Measurements from ENCODE around the gene GALNT18.

Gene GALNT18

GRCh38 chr11:11231763-11232162 lies 390.0 kb downstream of the GALNT18 start:
- ATAC-seq, result no peak

DNA sequence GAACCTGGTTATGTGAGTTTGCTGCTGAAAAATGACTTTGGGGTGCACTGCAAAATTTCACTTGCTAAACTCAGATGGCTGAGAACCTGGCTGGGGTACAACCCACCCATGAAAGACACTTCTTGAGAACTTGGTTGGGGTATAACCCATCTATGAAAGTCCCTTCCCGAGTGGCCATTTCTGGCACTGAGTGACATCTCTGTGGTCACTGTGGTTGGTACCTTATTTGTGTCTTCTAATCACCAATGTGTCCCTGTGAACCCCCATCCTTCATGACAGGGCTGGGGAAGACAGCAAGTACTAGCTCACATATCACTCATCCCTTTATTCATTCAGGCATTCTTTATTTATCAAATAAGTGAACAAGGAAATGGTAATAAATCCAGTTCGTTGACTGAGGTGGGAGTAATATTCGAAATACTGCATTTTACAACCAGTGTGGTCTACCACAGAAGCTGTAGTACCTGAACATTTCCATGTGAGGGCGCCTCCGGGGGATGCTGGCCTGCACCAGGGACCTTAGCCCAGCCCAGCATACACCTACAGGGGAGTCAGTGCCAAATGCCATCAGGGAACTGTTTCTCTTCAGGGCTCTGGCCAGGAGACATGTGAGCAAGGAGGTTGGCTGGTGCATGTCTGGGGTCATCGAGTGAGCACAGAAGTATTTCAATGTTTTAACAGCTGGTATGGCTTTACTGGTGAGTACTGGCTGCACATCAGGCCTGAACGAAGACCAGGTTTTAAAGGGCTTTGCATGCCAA lies 390.8 kb downstream of the GALNT18 start:
- TF ChIP-seq RARB (CRISPR knock-in tag; IDR thresholded peaks at IDR 0.05), result no peak
- TF ChIP-seq ZNF565 (CRISPR knock-in tag; conservative IDR thresholded peaks at IDR 0.05; ENCODE audit: low read depth), result no peak
- no peak for TF ChIP-seq SNAI2 (CRISPR knock-in tag; IDR thresholded peaks at IDR 0.05)
- ATAC-seq, result peak; percentile 60; the same call in 2 of the 3 replicates

More at GRCh38 chr11:11231763-11232162, 390.0 kb downstream of the GALNT18 start:
- TF ChIP-seq ZC3H10 (CRISPR knock-in tag; IDR thresholded peaks at IDR 0.05) (no peak), ESRRG (CRISPR knock-in tag; IDR thresholded peaks at IDR 0.05) (no peak), ISL1 (CRISPR knock-in tag; IDR thresholded peaks at IDR 0.05) (no peak), ARNTL (CRISPR knock-in tag; IDR thresholded peaks at IDR 0.05; ENCODE audit: borderline replicate concordance, low read depth) (no peak), BACH2 (CRISPR knock-in tag; IDR thresholded peaks at IDR 0.05; ENCODE audit: borderline replicate concordance) (no peak), RARB (CRISPR knock-in tag; IDR thresholded peaks at IDR 0.05) (no peak)
- TF ChIP-seq, protein P1, sequence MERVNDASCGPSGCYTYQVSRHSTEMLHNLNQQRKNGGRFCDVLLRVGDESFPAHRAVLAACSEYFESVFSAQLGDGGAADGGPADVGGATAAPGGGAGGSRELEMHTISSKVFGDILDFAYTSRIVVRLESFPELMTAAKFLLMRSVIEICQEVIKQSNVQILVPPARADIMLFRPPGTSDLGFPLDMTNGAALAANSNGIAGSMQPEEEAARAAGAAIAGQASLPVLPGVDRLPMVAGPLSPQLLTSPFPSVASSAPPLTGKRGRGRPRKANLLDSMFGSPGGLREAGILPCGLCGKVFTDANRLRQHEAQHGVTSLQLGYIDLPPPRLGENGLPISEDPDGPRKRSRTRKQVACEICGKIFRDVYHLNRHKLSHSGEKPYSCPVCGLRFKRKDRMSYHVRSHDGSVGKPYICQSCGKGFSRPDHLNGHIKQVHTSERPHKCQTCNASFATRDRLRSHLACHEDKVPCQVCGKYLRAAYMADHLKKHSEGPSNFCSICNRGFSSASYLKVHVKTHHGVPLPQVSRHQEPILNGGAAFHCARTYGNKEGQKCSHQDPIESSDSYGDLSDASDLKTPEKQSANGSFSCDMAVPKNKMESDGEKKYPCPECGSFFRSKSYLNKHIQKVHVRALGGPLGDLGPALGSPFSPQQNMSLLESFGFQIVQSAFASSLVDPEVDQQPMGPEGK (CRISPR knock-in tag; IDR thresholded peaks at IDR 0.05; ENCODE audit: borderline replicate concordance), result no peak

DNA sequence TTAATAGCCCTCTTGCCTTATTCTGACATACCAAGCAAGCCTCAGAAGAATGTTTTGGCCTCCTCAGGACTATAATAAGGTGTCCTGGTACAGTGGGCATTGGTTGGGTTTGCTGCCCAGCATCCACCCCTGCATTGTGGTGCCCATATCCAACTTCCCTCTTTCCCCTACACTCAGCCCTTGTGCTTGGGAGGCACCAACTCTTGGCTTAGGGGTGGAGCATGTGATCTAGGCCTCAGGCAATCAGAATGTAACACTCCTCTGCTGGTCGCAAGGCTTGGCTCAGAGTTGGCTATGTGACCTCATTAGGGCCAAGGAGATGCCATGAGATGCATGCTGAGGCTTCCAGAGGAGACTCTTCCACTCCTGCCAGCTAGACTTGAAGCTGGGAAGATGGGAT lies 391.7 kb downstream of the GALNT18 start:
- TF ChIP-seq ARNTL (CRISPR knock-in tag; IDR thresholded peaks at IDR 0.05; ENCODE audit: borderline replicate concordance, low read depth), result no peak
- TF ChIP-seq ZNF8 (CRISPR knock-in tag; IDR thresholded peaks at IDR 0.05), result no peak
- TF ChIP-seq ZNF70 (CRISPR knock-in tag; IDR thresholded peaks at IDR 0.05), result no peak
- no peak for TF ChIP-seq CSRNP3 (CRISPR knock-in tag; IDR thresholded peaks at IDR 0.05)
- no peak for ATAC-seq

- no peak for ATAC-seq
- TF ChIP-seq OSR1 (CRISPR knock-in tag; IDR thresholded peaks at IDR 0.05), result no peak
- TF ChIP-seq TCF4 (CRISPR knock-in tag; IDR thresholded peaks at IDR 0.05; ENCODE audit: borderline replicate concordance), result no peak
- no peak for TF ChIP-seq ZFP30 (CRISPR knock-in tag; IDR thresholded peaks at IDR 0.05)
- no peak for TF ChIP-seq CREB5 (CRISPR knock-in tag; IDR thresholded peaks at IDR 0.05; ENCODE audit: low read depth)
- TF ChIP-seq ARNTL (CRISPR knock-in tag; IDR thresholded peaks at IDR 0.05; ENCODE audit: borderline replicate concordance, low read depth), result no peak
- no peak for TF ChIP-seq TSHZ2 (CRISPR knock-in tag; IDR thresholded peaks at IDR 0.05)
- no peak for TF ChIP-seq ZC3H10 (CRISPR knock-in tag; IDR thresholded peaks at IDR 0.05)
- no peak for TF ChIP-seq ZNF565 (CRISPR knock-in tag; conservative IDR thresholded peaks at IDR 0.05; ENCODE audit: low read depth)
- TF ChIP-seq PPARA (CRISPR knock-in tag; IDR thresholded peaks at IDR 0.05; ENCODE audit: borderline replicate concordance), result no peak
- TF ChIP-seq ZFP3 (CRISPR knock-in tag; IDR thresholded peaks at IDR 0.05), result no peak
Observed at GRCh38 chr11:11229647-11230046, 392.2 kb downstream of the GALNT18 start.

Measured in SK-N-SH treated with all-trans-retinoic acid at 6 μM for 48 hours (cell line).